HL-60 (cell line): ENCODE results near the gene KHNYN.

Experiments used
- DNase-seq, 2 experiments: peaks; one replicate each; pipeline ENCODE4 v3.0.0-alpha.2; 2010 to 2020; ENCODE audit warnings: low read depth in 1 of 2, low spot score in 1 of 2
- H3K27ac ChIP-seq: fragments of 250-450 bp; sonication (Bioruptor Pico); replicated peaks from 2 replicates; pipeline ENCODE4 v1.5.1; 2020; ENCODE audit warnings: mild to moderate bottlenecking, moderate library complexity
- H3K27me3 ChIP-seq: fragments of 250-450 bp; sonication (Bioruptor Pico); 2 replicates; pipeline ENCODE4 v1.5.1; 2021; ENCODE audit warnings: mild to moderate bottlenecking, moderate library complexity; ENCODE audit not compliant: insufficient read depth, poor library complexity, severe bottlenecking
- H3K4me3 ChIP-seq: replicated peaks from 2 replicates; pipeline ENCODE4 v1.5.1; 2011; ENCODE audit warnings: mild to moderate bottlenecking, control low read depth, low read length; ENCODE audit not compliant: insufficient read depth
- GABPA ChIP-seq: IDR thresholded peaks from 2 replicates; pipeline ENCODE4 v1.6.1; 2012; ENCODE audit warnings: low read depth
- POLR2AphosphoS5 ChIP-seq: IDR thresholded peaks from 2 replicates; pipeline ENCODE4 v1.6.1; 2012; ENCODE audit warnings: low read depth
- SPI1 ChIP-seq: IDR thresholded peaks from 2 replicates; pipeline ENCODE4 v1.6.1; 2012; ENCODE audit warnings: low read depth, mild to moderate bottlenecking, borderline replicate concordance
- TF ChIP-seq, protein P1 (sequence below): IDR thresholded peaks from one replicate; pipeline ENCODE4 v1.5.1; 2011; ENCODE audit warnings: low read length, control low read depth, inconsistent platforms; ENCODE audit not compliant: insufficient read depth
- TF ChIP-seq, protein P2 (sequence below): IDR thresholded peaks from 2 replicates; pipeline ENCODE4 v1.6.1; 2012; ENCODE audit warnings: low read depth; ENCODE audit not compliant: insufficient replicate concordance

The KHNYN gene

DNA sequence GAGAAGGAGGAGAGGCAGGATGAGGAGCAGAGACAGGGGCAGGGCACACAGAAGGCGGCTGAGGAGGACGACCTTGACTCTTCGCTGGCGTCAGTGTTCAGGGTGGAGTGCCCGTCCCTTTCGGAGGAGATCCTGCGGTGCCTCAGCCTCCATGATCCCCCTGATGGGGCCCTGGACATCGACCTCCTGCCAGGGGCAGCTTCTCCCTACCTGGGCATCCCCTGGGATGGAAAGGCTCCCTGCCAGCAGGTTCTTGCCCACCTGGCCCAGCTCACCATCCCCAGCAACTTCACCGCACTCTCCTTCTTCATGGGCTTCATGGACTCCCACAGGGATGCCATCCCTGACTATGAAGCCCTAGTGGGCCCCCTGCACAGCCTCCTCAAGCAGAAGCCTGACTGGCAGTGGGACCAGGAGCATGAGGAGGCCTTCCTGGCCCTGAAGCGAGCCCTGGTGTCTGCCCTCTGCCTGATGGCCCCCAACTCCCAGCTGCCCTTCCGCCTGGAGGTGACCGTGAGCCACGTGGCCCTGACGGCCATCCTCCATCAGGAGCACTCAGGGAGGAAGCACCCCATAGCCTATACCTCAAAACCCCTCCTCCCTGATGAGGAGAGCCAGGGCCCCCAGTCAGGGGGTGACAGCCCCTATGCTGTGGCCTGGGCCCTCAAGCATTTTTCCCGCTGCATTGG, 14.9 kb upstream of the KHNYN start:
- H3K4me3 ChIP-seq = no peak overlapping the region
- H3K27ac ChIP-seq = no peak overlapping the region
- no peaks in the 10 kb centered on the region for H3K27me3 ChIP-seq
- no peak for DNase-seq
- no peak for TF ChIP-seq SPI1
- TF ChIP-seq, protein P1, sequence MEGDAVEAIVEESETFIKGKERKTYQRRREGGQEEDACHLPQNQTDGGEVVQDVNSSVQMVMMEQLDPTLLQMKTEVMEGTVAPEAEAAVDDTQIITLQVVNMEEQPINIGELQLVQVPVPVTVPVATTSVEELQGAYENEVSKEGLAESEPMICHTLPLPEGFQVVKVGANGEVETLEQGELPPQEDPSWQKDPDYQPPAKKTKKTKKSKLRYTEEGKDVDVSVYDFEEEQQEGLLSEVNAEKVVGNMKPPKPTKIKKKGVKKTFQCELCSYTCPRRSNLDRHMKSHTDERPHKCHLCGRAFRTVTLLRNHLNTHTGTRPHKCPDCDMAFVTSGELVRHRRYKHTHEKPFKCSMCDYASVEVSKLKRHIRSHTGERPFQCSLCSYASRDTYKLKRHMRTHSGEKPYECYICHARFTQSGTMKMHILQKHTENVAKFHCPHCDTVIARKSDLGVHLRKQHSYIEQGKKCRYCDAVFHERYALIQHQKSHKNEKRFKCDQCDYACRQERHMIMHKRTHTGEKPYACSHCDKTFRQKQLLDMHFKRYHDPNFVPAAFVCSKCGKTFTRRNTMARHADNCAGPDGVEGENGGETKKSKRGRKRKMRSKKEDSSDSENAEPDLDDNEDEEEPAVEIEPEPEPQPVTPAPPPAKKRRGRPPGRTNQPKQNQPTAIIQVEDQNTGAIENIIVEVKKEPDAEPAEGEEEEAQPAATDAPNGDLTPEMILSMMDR = no peak
- TF ChIP-seq, protein P2, sequence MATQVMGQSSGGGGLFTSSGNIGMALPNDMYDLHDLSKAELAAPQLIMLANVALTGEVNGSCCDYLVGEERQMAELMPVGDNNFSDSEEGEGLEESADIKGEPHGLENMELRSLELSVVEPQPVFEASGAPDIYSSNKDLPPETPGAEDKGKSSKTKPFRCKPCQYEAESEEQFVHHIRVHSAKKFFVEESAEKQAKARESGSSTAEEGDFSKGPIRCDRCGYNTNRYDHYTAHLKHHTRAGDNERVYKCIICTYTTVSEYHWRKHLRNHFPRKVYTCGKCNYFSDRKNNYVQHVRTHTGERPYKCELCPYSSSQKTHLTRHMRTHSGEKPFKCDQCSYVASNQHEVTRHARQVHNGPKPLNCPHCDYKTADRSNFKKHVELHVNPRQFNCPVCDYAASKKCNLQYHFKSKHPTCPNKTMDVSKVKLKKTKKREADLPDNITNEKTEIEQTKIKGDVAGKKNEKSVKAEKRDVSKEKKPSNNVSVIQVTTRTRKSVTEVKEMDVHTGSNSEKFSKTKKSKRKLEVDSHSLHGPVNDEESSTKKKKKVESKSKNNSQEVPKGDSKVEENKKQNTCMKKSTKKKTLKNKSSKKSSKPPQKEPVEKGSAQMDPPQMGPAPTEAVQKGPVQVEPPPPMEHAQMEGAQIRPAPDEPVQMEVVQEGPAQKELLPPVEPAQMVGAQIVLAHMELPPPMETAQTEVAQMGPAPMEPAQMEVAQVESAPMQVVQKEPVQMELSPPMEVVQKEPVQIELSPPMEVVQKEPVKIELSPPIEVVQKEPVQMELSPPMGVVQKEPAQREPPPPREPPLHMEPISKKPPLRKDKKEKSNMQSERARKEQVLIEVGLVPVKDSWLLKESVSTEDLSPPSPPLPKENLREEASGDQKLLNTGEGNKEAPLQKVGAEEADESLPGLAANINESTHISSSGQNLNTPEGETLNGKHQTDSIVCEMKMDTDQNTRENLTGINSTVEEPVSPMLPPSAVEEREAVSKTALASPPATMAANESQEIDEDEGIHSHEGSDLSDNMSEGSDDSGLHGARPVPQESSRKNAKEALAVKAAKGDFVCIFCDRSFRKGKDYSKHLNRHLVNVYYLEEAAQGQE = no peak
- TF ChIP-seq POLR2AphosphoS5 = no peak
- TF ChIP-seq GABPA = no peak

DNA sequence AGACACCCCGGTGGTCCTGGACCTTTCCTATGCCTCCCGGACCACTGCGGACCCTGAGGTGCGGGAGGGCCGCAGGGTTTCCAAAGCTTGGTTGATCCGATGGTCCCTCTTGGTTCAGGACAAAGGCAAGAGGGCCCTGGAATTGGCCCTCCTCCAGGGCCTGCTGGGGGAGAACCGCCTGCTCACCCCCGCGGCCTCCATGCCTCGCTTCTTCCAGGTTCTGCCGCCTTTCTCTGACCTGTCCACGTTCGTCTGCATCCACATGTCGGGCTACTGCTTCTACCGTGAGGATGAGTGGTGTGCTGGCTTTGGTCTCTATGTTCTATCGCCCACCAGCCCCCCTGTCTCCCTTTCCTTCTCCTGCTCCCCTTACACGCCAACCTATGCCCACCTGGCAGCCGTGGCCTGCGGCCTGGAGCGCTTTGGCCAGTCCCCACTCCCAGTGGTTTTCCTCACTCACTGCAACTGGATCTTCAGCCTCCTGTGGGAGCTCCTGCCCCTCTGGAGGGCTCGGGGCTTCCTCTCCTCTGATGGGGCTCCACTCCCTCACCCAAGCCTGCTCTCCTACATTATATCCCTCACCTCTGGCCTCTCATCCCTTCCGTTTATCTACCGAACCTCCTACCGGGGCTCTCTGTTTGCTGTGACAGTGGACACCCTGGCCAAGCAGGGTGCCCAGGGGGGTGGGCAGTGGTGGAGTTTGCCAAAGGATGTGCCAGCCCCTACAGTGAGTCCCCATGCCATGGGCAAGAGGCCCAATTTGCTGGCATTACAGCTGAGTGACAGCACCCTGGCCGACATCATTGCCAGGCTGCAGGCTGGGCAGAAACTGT, 14.1 kb upstream of the KHNYN start:
- Histone ChIP-seq H3K27me3 (no peaks in the 10 kb centered on the region), H3K27ac (no peak overlapping the region), H3K4me3 (no peak overlapping the region)
- no peak for DNase-seq
- TF ChIP-seq SPI1 (no peak), GABPA (no peak), POLR2AphosphoS5 (no peak)
- TF ChIP-seq, protein P1 = no peak
- TF ChIP-seq, protein P2 = no peak

DNA sequence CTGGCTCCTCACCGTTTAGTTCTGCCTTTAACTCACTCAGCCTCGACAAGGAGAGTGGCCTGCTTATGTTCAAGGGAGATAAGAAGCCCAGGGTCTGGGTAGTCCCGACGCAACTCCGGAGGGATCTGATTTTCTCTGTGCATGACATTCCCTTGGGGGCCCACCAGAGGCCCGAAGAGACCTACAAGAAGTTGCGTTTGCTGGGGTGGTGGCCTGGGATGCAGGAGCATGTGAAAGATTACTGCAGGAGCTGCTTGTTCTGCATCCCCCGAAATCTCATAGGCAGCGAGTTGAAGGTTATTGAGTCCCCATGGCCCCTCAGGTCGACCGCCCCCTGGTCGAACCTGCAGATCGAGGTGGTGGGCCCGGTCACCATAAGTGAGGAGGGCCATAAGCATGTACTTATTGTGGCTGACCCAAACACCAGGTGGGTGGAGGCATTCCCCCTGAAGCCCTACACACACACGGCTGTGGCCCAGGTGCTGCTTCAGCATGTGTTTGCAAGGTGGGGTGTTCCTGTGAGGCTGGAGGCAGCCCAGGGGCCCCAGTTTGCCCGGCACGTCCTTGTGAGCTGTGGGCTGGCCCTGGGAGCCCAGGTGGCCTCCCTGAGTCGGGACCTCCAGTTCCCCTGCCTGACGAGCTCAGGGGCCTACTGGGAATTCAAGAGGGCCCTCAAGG, 13.4 kb upstream of the KHNYN start:
- Histone ChIP-seq H3K27ac (no peak overlapping the region), H3K27me3 (no peaks in the 10 kb centered on the region), H3K4me3 (no peak overlapping the region)
- no peak for DNase-seq
- TF ChIP-seq, protein P1 = no peak
- TF ChIP-seq SPI1 = no peak
- no peak for TF ChIP-seq GABPA
- TF ChIP-seq, protein P2 = no peak
- no peak for TF ChIP-seq POLR2AphosphoS5
